ENCODE data around the gene KCNIP3.

DNA sequence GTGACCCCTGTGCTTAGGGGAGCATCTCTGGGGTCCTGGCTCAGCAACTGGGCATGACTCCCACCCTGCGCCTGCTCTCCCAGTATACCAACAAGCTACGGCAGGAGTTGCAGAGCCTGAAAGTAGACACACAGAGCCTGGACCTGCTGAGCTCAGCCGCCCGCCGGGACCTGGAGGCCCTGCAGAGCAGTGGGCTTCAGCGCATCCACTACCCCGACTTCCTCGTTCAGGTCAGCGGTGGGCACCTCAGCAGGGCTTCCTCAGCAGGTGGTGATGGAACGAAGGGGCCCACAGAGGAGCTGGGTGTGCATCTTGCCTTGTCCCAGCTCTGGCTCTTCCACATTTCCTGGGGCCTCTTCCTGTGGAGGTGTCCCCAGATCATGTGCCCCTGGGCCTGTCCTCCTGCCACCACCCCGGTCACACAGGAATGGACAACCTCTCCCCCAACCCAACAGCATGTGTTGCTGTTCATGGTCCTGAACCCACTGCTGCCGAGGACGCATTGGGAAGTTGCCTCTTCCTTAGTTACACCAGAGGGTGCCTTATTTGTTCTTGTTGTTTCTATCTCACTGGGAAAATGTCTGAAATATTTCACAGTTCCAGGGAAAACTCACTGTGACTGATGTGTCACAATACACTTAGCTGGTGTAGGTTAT is 12.1 kb upstream of the KCNIP3 start:
- no peak for TF ChIP-seq POLR2AphosphoS5 (IDR thresholded peaks at IDR 0.05)
- TF ChIP-seq, protein P1, sequence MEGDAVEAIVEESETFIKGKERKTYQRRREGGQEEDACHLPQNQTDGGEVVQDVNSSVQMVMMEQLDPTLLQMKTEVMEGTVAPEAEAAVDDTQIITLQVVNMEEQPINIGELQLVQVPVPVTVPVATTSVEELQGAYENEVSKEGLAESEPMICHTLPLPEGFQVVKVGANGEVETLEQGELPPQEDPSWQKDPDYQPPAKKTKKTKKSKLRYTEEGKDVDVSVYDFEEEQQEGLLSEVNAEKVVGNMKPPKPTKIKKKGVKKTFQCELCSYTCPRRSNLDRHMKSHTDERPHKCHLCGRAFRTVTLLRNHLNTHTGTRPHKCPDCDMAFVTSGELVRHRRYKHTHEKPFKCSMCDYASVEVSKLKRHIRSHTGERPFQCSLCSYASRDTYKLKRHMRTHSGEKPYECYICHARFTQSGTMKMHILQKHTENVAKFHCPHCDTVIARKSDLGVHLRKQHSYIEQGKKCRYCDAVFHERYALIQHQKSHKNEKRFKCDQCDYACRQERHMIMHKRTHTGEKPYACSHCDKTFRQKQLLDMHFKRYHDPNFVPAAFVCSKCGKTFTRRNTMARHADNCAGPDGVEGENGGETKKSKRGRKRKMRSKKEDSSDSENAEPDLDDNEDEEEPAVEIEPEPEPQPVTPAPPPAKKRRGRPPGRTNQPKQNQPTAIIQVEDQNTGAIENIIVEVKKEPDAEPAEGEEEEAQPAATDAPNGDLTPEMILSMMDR (IDR thresholded peaks at IDR 0.05 in 8 of 11, conservative IDR thresholded peaks at IDR 0.05 in 3 of 11): no peak
- TF ChIP-seq POLR2A (IDR thresholded peaks at IDR 0.05): no peak
